Lower leg skin (tissue), 4 donors: ENCODE results near the gene WASF3. TPM values are rescaled to one million over a fixed set of nuclear protein-coding genes. Genes with fewer than 3 reads are reported as not detected.

Experiments used
- DNase-seq, 2 donors: peaks; one replicate each; pipeline ENCODE4 v3.0.0-alpha.2; 2019; ENCODE audit warnings: low spot score in 2 of 2
- H3K4me3 ChIP-seq: fragments of 200-600 bp; sonication (generic); 2 replicates; pipeline ENCODE4 v1.5.1; 2017; ENCODE audit warnings: mild to moderate bottlenecking, low read depth; ENCODE audit not compliant: poor library complexity, severe bottlenecking
- POLR2A ChIP-seq, 2 donors: fragments of 450-650 bp; IDR thresholded peaks; one replicate each; pipeline ENCODE4 v1.6.1; 2016 to 2017; ENCODE audit warnings: antibody characterized with exemption in 2 of 2, mild to moderate bottlenecking in 1 of 2, moderate library complexity in 1 of 2
- WGBS, 2 donors: methylation state at CpG; one replicate each; pipeline ENCODE4 v1.1.5; 2018; 5-methylcytosine and 5-hydroxymethylcytosine counted together
- intact Hi-C: fragments of 100-400 bp; cut with DNase I; formaldehyde crosslinking; loops from one replicate; pipeline ENCODE4 v1.15.0; 2023; ENCODE audit warnings: low total_unique reads
- total RNA-seq, 4 donors: library from RNA; depleted of rRNA; stranded (reverse); fragments of >200 nt; gene quantifications; one replicate each; pipeline ENCODE4 v1.1.0, GENCODE V29; 2016
- TF ChIP-seq, protein P1 (sequence below), 3 donors: fragments of 450-650 bp; IDR thresholded peaks; one replicate each; pipeline ENCODE4 v1.5.1; 2016; ENCODE audit warnings: antibody characterized with exemption in 3 of 3, mild to moderate bottlenecking in 3 of 3, moderate library complexity in 2 of 3

Gene WASF3, protein sequence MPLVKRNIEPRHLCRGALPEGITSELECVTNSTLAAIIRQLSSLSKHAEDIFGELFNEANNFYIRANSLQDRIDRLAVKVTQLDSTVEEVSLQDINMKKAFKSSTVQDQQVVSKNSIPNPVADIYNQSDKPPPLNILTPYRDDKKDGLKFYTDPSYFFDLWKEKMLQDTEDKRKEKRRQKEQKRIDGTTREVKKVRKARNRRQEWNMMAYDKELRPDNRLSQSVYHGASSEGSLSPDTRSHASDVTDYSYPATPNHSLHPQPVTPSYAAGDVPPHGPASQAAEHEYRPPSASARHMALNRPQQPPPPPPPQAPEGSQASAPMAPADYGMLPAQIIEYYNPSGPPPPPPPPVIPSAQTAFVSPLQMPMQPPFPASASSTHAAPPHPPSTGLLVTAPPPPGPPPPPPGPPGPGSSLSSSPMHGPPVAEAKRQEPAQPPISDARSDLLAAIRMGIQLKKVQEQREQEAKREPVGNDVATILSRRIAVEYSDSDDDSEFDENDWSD
- total RNA-seq, result 10 to 100 TPM in 1 of 4 donors, 1 to 10 TPM in 3; 3.4 to 12.8 (median 6.7) TPM

DNA sequence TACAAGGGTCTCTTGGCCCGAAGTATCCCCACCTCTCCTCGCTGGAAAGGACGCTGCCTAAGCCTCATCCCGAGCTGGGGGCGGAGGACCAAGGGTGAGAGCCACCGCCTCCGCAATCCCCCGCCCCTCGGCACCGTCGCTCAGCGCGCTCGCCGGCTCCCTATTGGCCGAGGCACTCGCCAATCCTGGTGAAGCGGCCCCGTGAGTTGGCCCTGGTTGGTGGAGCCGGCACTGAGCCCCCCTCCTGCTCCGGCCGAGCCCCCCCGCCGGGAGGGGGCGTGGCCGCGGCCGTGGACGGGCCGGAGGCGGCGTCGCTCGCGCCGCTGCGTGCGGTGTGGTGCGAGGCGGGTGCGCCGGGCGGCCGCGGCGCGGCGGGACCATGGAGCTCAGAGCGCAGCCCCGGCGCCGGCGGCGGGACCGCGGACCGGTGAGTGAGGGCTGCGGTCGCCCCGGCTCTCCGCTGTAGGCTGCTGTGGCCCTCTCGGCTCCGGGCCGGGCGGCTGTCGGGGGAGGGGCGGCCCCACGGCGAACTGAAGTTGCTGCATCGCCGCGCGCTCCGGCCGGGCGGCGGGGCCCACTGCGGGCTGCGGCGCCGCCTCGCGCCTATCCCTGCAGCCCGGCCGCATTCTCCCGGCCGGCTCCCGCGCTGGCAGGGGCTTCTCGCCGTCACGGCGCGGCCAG is at the start of gene WASF3:
WASF3 (plus strand) TSS at position 291 of the 681 bp plus-strand sequence. CDS start 84,588 bp downstream, outside the sequence.
- intact Hi-C loops, result no loop called here
- DNase-seq, result peak; percentile 89 to 97
- WGBS, 2 donors, result 0 to 1% methylated on average over 1 to 18 of the region's 94 CpGs
- H3K4me3 ChIP-seq, result peak within 1 kb of the TSS; percentile 72
- no peak for TF ChIP-seq POLR2A (IDR thresholded peaks at IDR 0.05)
- TF ChIP-seq, protein P1, sequence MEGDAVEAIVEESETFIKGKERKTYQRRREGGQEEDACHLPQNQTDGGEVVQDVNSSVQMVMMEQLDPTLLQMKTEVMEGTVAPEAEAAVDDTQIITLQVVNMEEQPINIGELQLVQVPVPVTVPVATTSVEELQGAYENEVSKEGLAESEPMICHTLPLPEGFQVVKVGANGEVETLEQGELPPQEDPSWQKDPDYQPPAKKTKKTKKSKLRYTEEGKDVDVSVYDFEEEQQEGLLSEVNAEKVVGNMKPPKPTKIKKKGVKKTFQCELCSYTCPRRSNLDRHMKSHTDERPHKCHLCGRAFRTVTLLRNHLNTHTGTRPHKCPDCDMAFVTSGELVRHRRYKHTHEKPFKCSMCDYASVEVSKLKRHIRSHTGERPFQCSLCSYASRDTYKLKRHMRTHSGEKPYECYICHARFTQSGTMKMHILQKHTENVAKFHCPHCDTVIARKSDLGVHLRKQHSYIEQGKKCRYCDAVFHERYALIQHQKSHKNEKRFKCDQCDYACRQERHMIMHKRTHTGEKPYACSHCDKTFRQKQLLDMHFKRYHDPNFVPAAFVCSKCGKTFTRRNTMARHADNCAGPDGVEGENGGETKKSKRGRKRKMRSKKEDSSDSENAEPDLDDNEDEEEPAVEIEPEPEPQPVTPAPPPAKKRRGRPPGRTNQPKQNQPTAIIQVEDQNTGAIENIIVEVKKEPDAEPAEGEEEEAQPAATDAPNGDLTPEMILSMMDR (IDR thresholded peaks at IDR 0.05), result no peak

GRCh38 chr13:26508885-26509284 is 48.6 kb upstream of the WASF3 start:
- WGBS, 2 donors, result 62% methylated on average over 4 of the region's 4 CpGs
- intact Hi-C loops, result loop anchor here (10.0 kb wide), 1 partner anchor 324 kb away; no protein-coding TSS in a partner anchor
- no peak for TF ChIP-seq POLR2A (IDR thresholded peaks at IDR 0.05)
- TF ChIP-seq, protein P1 (IDR thresholded peaks at IDR 0.05), result no peak
- DNase-seq, result peak; percentile 85 to 96
- no peak overlapping the region for H3K4me3 ChIP-seq

DNA sequence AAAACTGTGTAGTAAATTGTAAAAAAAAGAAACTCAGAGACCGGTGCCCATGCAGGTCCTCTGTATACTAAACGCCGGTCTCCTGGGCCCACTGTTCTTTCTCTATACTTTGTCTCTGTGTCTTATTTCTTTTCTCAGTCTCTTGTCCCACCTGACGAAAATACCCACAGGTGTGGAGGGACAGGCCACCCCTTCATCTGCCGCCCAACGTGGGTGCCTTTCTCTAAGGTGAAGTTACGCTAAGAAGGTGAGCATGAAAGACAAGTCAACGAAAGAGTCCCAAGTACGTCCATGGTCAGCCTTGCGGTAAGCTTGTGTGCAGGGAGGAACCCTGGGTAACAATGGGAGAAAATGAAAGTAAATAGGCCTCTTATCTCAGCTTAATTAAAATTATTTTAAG is 48.0 kb upstream of the WASF3 start:
- 92% methylated on average over 10 of the region's 10 CpGs for WGBS, 2 donors
- TF ChIP-seq POLR2A (IDR thresholded peaks at IDR 0.05), result no peak
- TF ChIP-seq, protein P1 (IDR thresholded peaks at IDR 0.05), result no peak
- intact Hi-C loops, result loop anchor here (10.0 kb wide), 1 partner anchor 325 kb away; no protein-coding TSS in a partner anchor

DNA sequence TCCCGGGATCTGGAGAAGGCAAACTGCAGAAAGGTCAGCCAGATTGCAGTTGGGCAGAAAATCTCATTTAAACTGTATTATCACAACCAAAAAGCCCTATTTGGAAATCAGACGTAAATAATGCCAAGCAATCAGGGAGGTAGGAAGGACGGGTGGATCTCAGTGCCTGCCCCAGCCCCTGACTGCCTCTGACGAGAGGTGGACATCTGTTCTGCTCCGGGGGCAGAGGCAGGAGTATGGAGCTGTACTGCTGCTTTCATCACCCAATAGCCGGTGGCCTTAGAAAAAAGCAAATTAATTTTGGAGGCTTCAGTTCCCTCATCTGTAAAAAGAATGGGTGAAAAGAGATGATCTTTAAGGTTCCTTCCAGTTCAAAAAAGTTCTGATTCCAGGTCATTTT is 43.6 kb upstream of the WASF3 start:
- peak in 1 of 2 donors; percentile 65 for DNase-seq
- no peak overlapping the region for H3K4me3 ChIP-seq
- 67 to 73% methylated on average over 6 of the region's 6 CpGs for WGBS, 2 donors
- no peak for TF ChIP-seq POLR2A (IDR thresholded peaks at IDR 0.05)
- TF ChIP-seq, protein P1 (IDR thresholded peaks at IDR 0.05), result no peak
- intact Hi-C loops, result no loop called here

More for the DNA sequence above, 48.0 kb upstream of the WASF3 start:
- DNase-seq, result peak in 1 of 2 donors; percentile 39
- no peak overlapping the region for H3K4me3 ChIP-seq

- H3K4me3 ChIP-seq, result no peak overlapping the region
- TF ChIP-seq POLR2A (IDR thresholded peaks at IDR 0.05), result no peak
- TF ChIP-seq, protein P1 (IDR thresholded peaks at IDR 0.05), result no peak
- WGBS, 2 donors, result 79% methylated on average over 4 of the region's 4 CpGs
- intact Hi-C loops, result no loop called here
- peak in 1 of 2 donors; percentile 62 for DNase-seq
Measured at GRCh38 chr13:26515721-26516120, 41.8 kb upstream of the WASF3 start.
